ENCODE results near the gene GREB1L. TPM values are rescaled to one million over a fixed set of nuclear protein-coding genes. Genes with fewer than 3 reads are reported as not detected.

Gene GREB1L
- total and polyA plus RNA-seq, 2 donors (not counting 3 experiments of a cell fraction or from before 2014, with no cell fraction given), result 0.22 to 0.41 TPM

DNA sequence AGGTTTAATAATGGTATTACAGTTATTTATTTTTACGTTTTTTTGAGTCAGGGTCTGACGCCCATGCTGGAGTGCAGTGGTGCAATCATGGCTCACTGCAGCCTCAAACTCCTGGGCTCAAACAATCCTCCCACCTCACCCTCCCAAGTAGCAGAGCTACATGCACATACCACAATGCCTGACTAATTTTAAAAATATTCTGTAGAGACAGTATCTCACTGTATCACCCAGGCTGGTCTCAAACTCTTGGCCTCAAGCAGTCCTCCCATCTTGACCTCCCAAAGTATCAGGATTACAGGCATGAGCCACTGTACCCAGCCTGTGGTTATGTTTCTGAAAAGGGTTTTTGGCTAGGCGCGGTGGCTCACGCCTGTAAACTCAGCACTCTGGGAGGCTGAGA, 237.7 kb downstream of the GREB1L start:
- no TSS peak for BruUV-seq (replicated peaks)
- dilution Hi-C loops (cut with MboI; ENCODE audit: extremely low pct_ligation_motif_present, low sequenced_read_pairs) (no loop called here), intact Hi-C loops (cut with micrococcal nuclease) (no loop called here)
- no peaks in the 10 kb centered on the region for H4K20me1 ChIP-seq (replicated peaks; ENCODE audit: control insufficient read depth, extremely low read depth, insufficient read depth, low read length)
- peaks cover 6% of the 10 kb centered on the region for H3K4me1 ChIP-seq (ENCODE audit: control insufficient read depth, extremely low read depth, insufficient read depth, low read length)
- H3K9me1 ChIP-seq (replicated peaks; ENCODE audit: control insufficient read depth, extremely low read depth, insufficient read depth, low read length), result no peaks in the 10 kb centered on the region
- no peak overlapping the region for H2AFZ ChIP-seq (ENCODE audit: low read depth, low read length)
- POLR2A ChIA-PET, result no interaction called here
- H3K9ac ChIP-seq (replicated peaks; ENCODE audit: extremely low read depth, insufficient read depth, low read length), result no peak overlapping the region
- no peak for FAIRE-seq
- H3K9me3 ChIP-seq (replicated peaks; ENCODE audit: control insufficient read depth, insufficient read depth, low read length), result no peaks in the 10 kb centered on the region
- no peaks in the 10 kb centered on the region for H3K79me2 ChIP-seq (ENCODE audit: control insufficient read depth, insufficient read depth, low read length)
- H3K4me2 ChIP-seq (ENCODE audit: insufficient read depth, low read length), result no peak overlapping the region
- CTCF ChIA-PET, result no interaction called here
- H3K27me3 ChIP-seq (ENCODE audit: control insufficient read depth in 2 of 2, insufficient read depth in 2 of 2, low read length in 2 of 2), result no peaks in the 10 kb centered on the region
- TF ChIP-seq POLR2AphosphoS5 (IDR thresholded peaks at IDR 0.05; ENCODE audit: insufficient read depth, low read depth, low read length) (no peak), FOS (IDR thresholded peaks at IDR 0.05; ENCODE audit: borderline replicate concordance, insufficient read depth, low read length) (no peak), GATA2 (IDR thresholded peaks at IDR 0.05; ENCODE audit: insufficient read depth, insufficient read length, low read depth, low read length) (no peak)
- no peak overlapping the region for H3K27ac ChIP-seq (ENCODE audit: insufficient read depth, low read depth, low read length)
- H3K36me3 ChIP-seq (ENCODE audit: control insufficient read depth in 2 of 2, extremely low read depth in 1 of 2, insufficient read depth in 2 of 2, low read length in 2 of 2), result no peaks in the 10 kb centered on the region
- DNase-seq (ENCODE audit: low read depth, low spot score), result no peak
- no peak overlapping the region for H3K4me3 ChIP-seq (replicated peaks in 1 of 3; ENCODE audit: insufficient read depth in 1 of 3, low read depth in 1 of 3, low read length in 3 of 3)

GRCh38 chr18:21481739-21482138, 239.7 kb downstream of the GREB1L start:
- no TSS peak for BruUV-seq (replicated peaks)
- FAIRE-seq (no peak), DNase-seq (ENCODE audit: low read depth, low spot score) (no peak)

More at GRCh38 chr18:21481739-21482138, 239.7 kb downstream of the GREB1L start:
- intact Hi-C loops (cut with micrococcal nuclease) (no loop called here), dilution Hi-C loops (cut with MboI; ENCODE audit: extremely low pct_ligation_motif_present, low sequenced_read_pairs) (no loop called here)
- H3K9ac ChIP-seq (replicated peaks; ENCODE audit: extremely low read depth, insufficient read depth, low read length), result no peak overlapping the region
- no peak overlapping the region for H3K27ac ChIP-seq (ENCODE audit: insufficient read depth, low read depth, low read length)
- no peaks in the 10 kb centered on the region for H3K79me2 ChIP-seq (ENCODE audit: control insufficient read depth, insufficient read depth, low read length)
- ChIA-PET CTCF (interaction anchor here (1.7 kb wide), 1 partner anchor 286 kb away, joined by 4 read pairs; no protein-coding TSS in a partner anchor), POLR2A (no interaction called here)
- TF ChIP-seq POLR2A (IDR thresholded peaks at IDR 0.05; ENCODE audit: low read depth, low read length) (no peak), GATA2 (IDR thresholded peaks at IDR 0.05; ENCODE audit: insufficient read depth, insufficient read length, low read depth, low read length) (no peak), FOS (IDR thresholded peaks at IDR 0.05; ENCODE audit: borderline replicate concordance, insufficient read depth, low read length) (no peak), POLR2AphosphoS5 (IDR thresholded peaks at IDR 0.05; ENCODE audit: insufficient read depth, low read depth, low read length) (no peak), MAX (IDR thresholded peaks at IDR 0.05; ENCODE audit: insufficient read depth, insufficient read length) (no peak), JUN (IDR thresholded peaks at IDR 0.05; ENCODE audit: borderline replicate concordance, insufficient read depth, insufficient read length, low read depth) (no peak), MYC (IDR thresholded peaks at IDR 0.05; ENCODE audit: low read depth, low read length) (no peak), EZH2 (IDR thresholded peaks at IDR 0.05; ENCODE audit: borderline replicate concordance, low read depth, low read length, severe bottlenecking) (no peak)
- TF ChIP-seq, protein P1, sequence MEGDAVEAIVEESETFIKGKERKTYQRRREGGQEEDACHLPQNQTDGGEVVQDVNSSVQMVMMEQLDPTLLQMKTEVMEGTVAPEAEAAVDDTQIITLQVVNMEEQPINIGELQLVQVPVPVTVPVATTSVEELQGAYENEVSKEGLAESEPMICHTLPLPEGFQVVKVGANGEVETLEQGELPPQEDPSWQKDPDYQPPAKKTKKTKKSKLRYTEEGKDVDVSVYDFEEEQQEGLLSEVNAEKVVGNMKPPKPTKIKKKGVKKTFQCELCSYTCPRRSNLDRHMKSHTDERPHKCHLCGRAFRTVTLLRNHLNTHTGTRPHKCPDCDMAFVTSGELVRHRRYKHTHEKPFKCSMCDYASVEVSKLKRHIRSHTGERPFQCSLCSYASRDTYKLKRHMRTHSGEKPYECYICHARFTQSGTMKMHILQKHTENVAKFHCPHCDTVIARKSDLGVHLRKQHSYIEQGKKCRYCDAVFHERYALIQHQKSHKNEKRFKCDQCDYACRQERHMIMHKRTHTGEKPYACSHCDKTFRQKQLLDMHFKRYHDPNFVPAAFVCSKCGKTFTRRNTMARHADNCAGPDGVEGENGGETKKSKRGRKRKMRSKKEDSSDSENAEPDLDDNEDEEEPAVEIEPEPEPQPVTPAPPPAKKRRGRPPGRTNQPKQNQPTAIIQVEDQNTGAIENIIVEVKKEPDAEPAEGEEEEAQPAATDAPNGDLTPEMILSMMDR (IDR thresholded peaks at IDR 0.05; ENCODE audit: extremely low read depth in 1 of 2, insufficient read depth in 1 of 2, low read depth in 1 of 2, low read length in 2 of 2), result no peak
- no peaks in the 10 kb centered on the region for H3K36me3 ChIP-seq (ENCODE audit: control insufficient read depth in 2 of 2, extremely low read depth in 1 of 2, insufficient read depth in 2 of 2, low read length in 2 of 2)
- H2AFZ ChIP-seq (ENCODE audit: low read depth, low read length), result no peak overlapping the region
- H3K9me1 ChIP-seq (replicated peaks; ENCODE audit: control insufficient read depth, extremely low read depth, insufficient read depth, low read length), result no peaks in the 10 kb centered on the region
- H3K4me1 ChIP-seq (ENCODE audit: control insufficient read depth, extremely low read depth, insufficient read depth, low read length), result peaks cover 11% of the 10 kb centered on the region
- no peaks in the 10 kb centered on the region for H3K27me3 ChIP-seq (ENCODE audit: control insufficient read depth in 2 of 2, insufficient read depth in 2 of 2, low read length in 2 of 2)
- no peak overlapping the region for H3K4me3 ChIP-seq (replicated peaks in 1 of 3; ENCODE audit: insufficient read depth in 1 of 3, low read depth in 1 of 3, low read length in 3 of 3)
- H4K20me1 ChIP-seq (replicated peaks; ENCODE audit: control insufficient read depth, extremely low read depth, insufficient read depth, low read length), result no peaks in the 10 kb centered on the region
- no peak overlapping the region for H3K4me2 ChIP-seq (ENCODE audit: insufficient read depth, low read length)
- H3K9me3 ChIP-seq (replicated peaks; ENCODE audit: control insufficient read depth, insufficient read depth, low read length), result no peaks in the 10 kb centered on the region
